Measurements from ENCODE around the gene EPB41L1. TPM values are rescaled to one million over a fixed set of nuclear protein-coding genes. Genes with fewer than 3 reads are reported as not detected.

The EPB41L1 gene
- total RNA-seq, 2 donors from 2014 or later: 22.8 to 53.4 TPM

DNA sequence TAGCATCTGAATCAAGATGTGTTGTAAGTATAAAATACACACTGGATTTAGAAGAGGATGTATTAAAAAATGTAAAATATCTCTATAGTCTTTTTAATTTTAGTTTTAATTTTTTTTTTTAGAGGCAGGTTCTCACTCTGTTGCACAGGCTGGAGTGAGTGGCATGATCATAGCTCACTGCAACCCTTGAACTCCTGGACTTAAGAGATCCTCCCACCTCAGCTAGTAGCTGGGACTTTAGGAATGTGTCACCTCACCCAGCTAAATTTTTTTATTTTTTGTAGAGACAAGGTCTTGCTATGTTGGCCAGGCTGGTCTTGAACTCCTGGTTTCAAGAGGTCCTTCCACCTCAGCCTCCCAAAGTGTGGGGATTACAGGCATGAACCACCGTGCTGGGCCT lies 46.7 kb upstream of the EPB41L1 start:
- intact Hi-C loops (cut with DNase I): no loop called here
- Histone ChIP-seq H3K27ac (peak overlapping the region in 1 of 4 donors; percentile 43), H3K4me1 (peaks cover 62% of the 10 kb centered on the region), H3K36me3 (replicated peaks in 1 of 2; ENCODE audit: insufficient read depth in 1 of 2, low read depth in 2 of 2) (no peaks in the 10 kb centered on the region), H3K4me3 (no peak overlapping the region), H3K27me3 (no peaks in the 10 kb centered on the region), H3K9me3 (no peaks in the 10 kb centered on the region)
- ATAC-seq (no peak), DNase-seq (no peak)
- TF ChIP-seq, protein P1, sequence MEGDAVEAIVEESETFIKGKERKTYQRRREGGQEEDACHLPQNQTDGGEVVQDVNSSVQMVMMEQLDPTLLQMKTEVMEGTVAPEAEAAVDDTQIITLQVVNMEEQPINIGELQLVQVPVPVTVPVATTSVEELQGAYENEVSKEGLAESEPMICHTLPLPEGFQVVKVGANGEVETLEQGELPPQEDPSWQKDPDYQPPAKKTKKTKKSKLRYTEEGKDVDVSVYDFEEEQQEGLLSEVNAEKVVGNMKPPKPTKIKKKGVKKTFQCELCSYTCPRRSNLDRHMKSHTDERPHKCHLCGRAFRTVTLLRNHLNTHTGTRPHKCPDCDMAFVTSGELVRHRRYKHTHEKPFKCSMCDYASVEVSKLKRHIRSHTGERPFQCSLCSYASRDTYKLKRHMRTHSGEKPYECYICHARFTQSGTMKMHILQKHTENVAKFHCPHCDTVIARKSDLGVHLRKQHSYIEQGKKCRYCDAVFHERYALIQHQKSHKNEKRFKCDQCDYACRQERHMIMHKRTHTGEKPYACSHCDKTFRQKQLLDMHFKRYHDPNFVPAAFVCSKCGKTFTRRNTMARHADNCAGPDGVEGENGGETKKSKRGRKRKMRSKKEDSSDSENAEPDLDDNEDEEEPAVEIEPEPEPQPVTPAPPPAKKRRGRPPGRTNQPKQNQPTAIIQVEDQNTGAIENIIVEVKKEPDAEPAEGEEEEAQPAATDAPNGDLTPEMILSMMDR (IDR thresholded peaks at IDR 0.05): no peak
- no peak for TF ChIP-seq POLR2A (IDR thresholded peaks at IDR 0.05)
- 75 to 80% methylated on average over 1 of the region's 1 CpG for WGBS, 2 donors

DNA sequence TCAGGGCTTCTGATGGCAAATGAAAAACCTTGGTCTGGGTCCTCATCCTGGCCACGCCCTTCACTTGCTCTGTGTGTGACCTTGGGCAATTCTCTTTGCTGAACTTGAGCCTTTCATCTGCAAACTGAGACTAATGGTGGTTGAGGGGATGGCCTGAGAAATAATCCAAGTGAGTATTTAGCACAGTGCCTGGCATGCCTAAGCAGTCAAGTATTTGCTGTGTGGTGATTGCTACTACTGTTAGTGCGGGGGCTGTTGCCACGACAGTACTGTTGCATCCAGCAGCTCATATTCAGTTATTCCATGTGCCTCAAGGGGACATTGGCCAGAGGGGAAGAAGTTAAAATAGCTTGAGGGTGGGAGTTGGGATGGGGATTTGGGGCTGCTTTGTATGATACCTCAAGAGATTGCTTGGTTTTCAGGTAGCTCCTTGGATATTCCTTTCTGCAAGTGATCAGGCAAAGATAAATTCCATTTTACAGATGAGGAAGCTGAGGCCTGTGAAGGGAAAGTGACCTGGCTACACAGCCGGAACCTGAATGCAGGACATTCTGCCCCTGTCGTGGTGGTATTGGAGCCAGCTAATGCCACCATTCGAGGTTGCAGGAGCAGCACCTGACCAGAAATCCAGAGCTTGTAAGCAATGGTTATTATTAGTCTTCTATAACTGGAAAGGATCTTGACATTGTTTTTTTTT lies 45.1 kb upstream of the EPB41L1 start:
- Histone ChIP-seq H3K36me3 (replicated peaks in 1 of 2; ENCODE audit: insufficient read depth in 1 of 2, low read depth in 2 of 2) (no peaks in the 10 kb centered on the region), H3K9me3 (no peaks in the 10 kb centered on the region), H3K27me3 (no peaks in the 10 kb centered on the region), H3K4me1 (peaks cover 50% of the 10 kb centered on the region), H3K27ac (no peak overlapping the region), H3K4me3 (no peak overlapping the region)
- TF ChIP-seq, protein P1 (IDR thresholded peaks at IDR 0.05): no peak
- TF ChIP-seq POLR2A (IDR thresholded peaks at IDR 0.05): no peak
- 87 to 92% methylated on average over 6 of the region's 6 CpGs for WGBS, 2 donors
- DNase-seq (no peak), ATAC-seq (no peak)
- intact Hi-C loops (cut with DNase I): no loop called here

- Histone ChIP-seq H3K27ac (peak overlapping the region in 3 of 4 donors; percentile 39 to 76 (median 69)), H3K9me3 (no peaks in the 10 kb centered on the region), H3K36me3 (replicated peaks in 1 of 2; ENCODE audit: insufficient read depth in 1 of 2, low read depth in 2 of 2) (no peaks in the 10 kb centered on the region), H3K4me1 (peaks cover 34% of the 10 kb centered on the region), H3K27me3 (no peaks in the 10 kb centered on the region), H3K4me3 (no peak overlapping the region)
- no peak for TF ChIP-seq POLR2A (IDR thresholded peaks at IDR 0.05)
- TF ChIP-seq, protein P1 (IDR thresholded peaks at IDR 0.05): no peak
- DNase-seq (no peak), ATAC-seq (no peak)
- intact Hi-C loops (cut with DNase I): no loop called here
Measured at GRCh38 chr20:36110994-36111393, 43.5 kb upstream of the EPB41L1 start.

DNA sequence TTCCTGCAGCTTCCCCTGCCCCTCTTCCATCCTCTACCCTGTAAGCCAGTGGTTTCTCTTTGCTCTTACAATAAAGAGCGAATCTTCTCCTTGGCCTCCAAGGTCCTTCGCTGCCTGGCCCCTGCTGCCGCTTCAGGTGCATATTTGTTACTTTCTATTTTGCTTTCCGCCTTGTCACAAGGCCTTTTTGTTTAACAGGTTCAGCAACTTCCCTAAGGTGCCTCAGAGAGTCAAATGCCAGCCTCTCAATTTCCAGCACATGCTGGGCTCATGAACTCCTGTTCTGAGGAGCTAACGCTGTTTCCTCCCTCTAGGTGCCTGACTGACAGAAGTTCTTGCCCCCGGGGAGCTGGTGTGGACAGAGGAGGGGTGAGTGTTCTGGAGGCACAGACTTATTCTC lies 42.4 kb upstream of the EPB41L1 start:
- no peaks in the 10 kb centered on the region for H3K9me3 ChIP-seq
- TF ChIP-seq, protein P1 (IDR thresholded peaks at IDR 0.05): no peak
- TF ChIP-seq POLR2A (IDR thresholded peaks at IDR 0.05): no peak
- H3K27me3 ChIP-seq: no peaks in the 10 kb centered on the region
- H3K36me3 ChIP-seq (replicated peaks in 1 of 2; ENCODE audit: insufficient read depth in 1 of 2, low read depth in 2 of 2): no peaks in the 10 kb centered on the region
- peaks cover 26% of the 10 kb centered on the region for H3K4me1 ChIP-seq
- ATAC-seq (peak; percentile 70), DNase-seq (peak in 3 of 4 donors; percentile 33 to 46 (median 43))
- peak overlapping the region; percentile 18 to 76 (median 64) for H3K27ac ChIP-seq
- no peak overlapping the region for H3K4me3 ChIP-seq
- intact Hi-C loops (cut with DNase I): no loop called here
- WGBS, 2 donors: 48 to 55% methylated on average over 6 of the region's 6 CpGs

GRCh38 chr20:36113036-36113435 lies 41.5 kb upstream of the EPB41L1 start:
- Histone ChIP-seq H3K9me3 (no peaks in the 10 kb centered on the region), H3K27ac (peak overlapping the region in 3 of 4 donors; percentile 58 to 76 (median 69)), H3K4me1 (peaks cover 26% of the 10 kb centered on the region), H3K27me3 (no peaks in the 10 kb centered on the region), H3K4me3 (no peak overlapping the region), H3K36me3 (replicated peaks in 1 of 2; ENCODE audit: insufficient read depth in 1 of 2, low read depth in 2 of 2) (no peaks in the 10 kb centered on the region)
- ATAC-seq: peak; percentile 22
- TF ChIP-seq POLR2A (IDR thresholded peaks at IDR 0.05): no peak
- TF ChIP-seq, protein P1 (IDR thresholded peaks at IDR 0.05): no peak
- WGBS, 2 donors: 65 to 79% methylated on average over 5 of the region's 5 CpGs
- DNase-seq: no peak
- intact Hi-C loops (cut with DNase I): no loop called here

Measured in body of pancreas (tissue), 4 donors.